Peyer's patch (tissue), 4 donors: Measurements from ENCODE around the gene ACER3.

Source experiments
- POLR2A ChIP-seq, 2 donors: fragments of 450-650 bp; IDR thresholded peaks; one replicate each; pipeline ENCODE4 v1.5.1; 2017; ENCODE audit warnings: antibody characterized with exemption in 2 of 2, mild to moderate bottlenecking in 2 of 2, moderate library complexity in 2 of 2
- TF ChIP-seq, protein P1 (sequence below), 6 experiments: fragments of 450-650 bp in 4 of 6; fragments of 200-600 bp in 2 of 6; sonication (generic) in 1 of 6; IDR thresholded peaks; one replicate each; pipeline ENCODE4 v1.5.1; 2017 to 2019; ENCODE audit warnings: antibody characterized with exemption in 6 of 6, mild to moderate bottlenecking in 3 of 6, moderate library complexity in 1 of 6

DNA sequence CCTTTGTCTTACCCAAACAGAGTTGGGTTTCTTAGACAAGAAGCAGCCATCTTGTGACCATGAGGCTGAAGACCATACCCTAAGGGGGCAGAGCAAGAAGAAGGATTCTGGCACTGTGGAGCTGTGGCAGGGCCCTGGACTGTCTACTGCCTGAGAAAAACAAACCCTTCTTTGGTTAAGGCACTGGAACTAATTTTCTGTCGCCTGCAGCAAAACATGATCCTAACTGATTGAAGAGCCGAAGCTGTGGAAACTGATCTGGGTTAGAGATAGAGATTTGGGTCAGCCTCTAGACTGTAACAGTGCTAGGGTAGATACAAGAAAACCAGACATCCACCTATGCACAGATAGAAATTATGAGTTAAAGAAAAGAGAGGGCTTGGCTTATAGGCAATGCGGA is 11.3 kb upstream of the ACER3 start:
- TF ChIP-seq, protein P1, sequence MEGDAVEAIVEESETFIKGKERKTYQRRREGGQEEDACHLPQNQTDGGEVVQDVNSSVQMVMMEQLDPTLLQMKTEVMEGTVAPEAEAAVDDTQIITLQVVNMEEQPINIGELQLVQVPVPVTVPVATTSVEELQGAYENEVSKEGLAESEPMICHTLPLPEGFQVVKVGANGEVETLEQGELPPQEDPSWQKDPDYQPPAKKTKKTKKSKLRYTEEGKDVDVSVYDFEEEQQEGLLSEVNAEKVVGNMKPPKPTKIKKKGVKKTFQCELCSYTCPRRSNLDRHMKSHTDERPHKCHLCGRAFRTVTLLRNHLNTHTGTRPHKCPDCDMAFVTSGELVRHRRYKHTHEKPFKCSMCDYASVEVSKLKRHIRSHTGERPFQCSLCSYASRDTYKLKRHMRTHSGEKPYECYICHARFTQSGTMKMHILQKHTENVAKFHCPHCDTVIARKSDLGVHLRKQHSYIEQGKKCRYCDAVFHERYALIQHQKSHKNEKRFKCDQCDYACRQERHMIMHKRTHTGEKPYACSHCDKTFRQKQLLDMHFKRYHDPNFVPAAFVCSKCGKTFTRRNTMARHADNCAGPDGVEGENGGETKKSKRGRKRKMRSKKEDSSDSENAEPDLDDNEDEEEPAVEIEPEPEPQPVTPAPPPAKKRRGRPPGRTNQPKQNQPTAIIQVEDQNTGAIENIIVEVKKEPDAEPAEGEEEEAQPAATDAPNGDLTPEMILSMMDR (IDR thresholded peaks at IDR 0.05), result no peak
- no peak for TF ChIP-seq POLR2A (IDR thresholded peaks at IDR 0.05)
